T47D (cell line): ENCODE results near the gene CNTNAP5.

Experiments used
- DNase-seq, 2 experiments: peaks; one replicate each; pipeline versions ENCODE4 v3.0.0 to v3.0.0-alpha.2; 2011 to 2012; ENCODE audit warnings: low read depth in 1 of 2, low spot score in 1 of 2
- JUND ChIP-seq: IDR thresholded peaks from 2 replicates; pipeline ENCODE4 v1.6.1; 2012; ENCODE audit warnings: low read depth
- in situ Hi-C: cut with HindIII; loops from 2 replicates; pipeline ENCODE4 v1.10.0; 2016; ENCODE audit warnings: low sequenced_read_pairs, low pct_unique_long_range_greater_than_20kb

The CNTNAP5 gene

GRCh38 chr2:124908411-124908810 lies 883.3 kb downstream of the CNTNAP5 start:
- DNase-seq: no peak
- no peak for TF ChIP-seq JUND
- in situ Hi-C loops: no loop called here

- in situ Hi-C loops: no loop called here
- DNase-seq: no peak
- no peak for TF ChIP-seq JUND
Measured at GRCh38 chr2:124911560-124911959, 886.5 kb downstream of the CNTNAP5 start.

- in situ Hi-C loops: no loop called here
- no peak for TF ChIP-seq JUND
- DNase-seq: no peak
Measured at GRCh38 chr2:124913868-124914267, 888.8 kb downstream of the CNTNAP5 start.

- TF ChIP-seq JUND: no peak
- in situ Hi-C loops: no loop called here
- peak in 1 of 2 experiments; percentile 11 for DNase-seq
Measured at GRCh38 chr2:124915567-124915966, 890.5 kb downstream of the CNTNAP5 start.

- no peak for TF ChIP-seq JUND
- DNase-seq: no peak
- in situ Hi-C loops: no loop called here
Measured at GRCh38 chr2:124919296-124919695, 894.2 kb downstream of the CNTNAP5 start.

- TF ChIP-seq JUND: no peak
- in situ Hi-C loops: no loop called here
Measured at GRCh38 chr2:124920448-124920847, 895.4 kb downstream of the CNTNAP5 start.

GRCh38 chr2:124921191-124921590 lies 896.1 kb downstream of the CNTNAP5 start:
- DNase-seq: no peak
- in situ Hi-C loops: no loop called here

More at GRCh38 chr2:124920448-124920847, 895.4 kb downstream of the CNTNAP5 start:
- no peak for DNase-seq

GRCh38 chr2:124923097-124923496 lies 898.0 kb downstream of the CNTNAP5 start:
- in situ Hi-C loops: no loop called here
- DNase-seq: no peak
- no peak for TF ChIP-seq JUND

More at GRCh38 chr2:124921191-124921590, 896.1 kb downstream of the CNTNAP5 start:
- no peak for TF ChIP-seq JUND

- in situ Hi-C loops: no loop called here
- no peak for DNase-seq
- no peak for TF ChIP-seq JUND
Measured at GRCh38 chr2:124933883-124934282, 908.8 kb downstream of the CNTNAP5 start.

GRCh38 chr2:124953921-124954320 lies 928.8 kb downstream of the CNTNAP5 start:
- no peak for DNase-seq
- in situ Hi-C loops: no loop called here

GRCh38 chr2:124959581-124959980 lies 934.5 kb downstream of the CNTNAP5 start:
- DNase-seq: no peak
- in situ Hi-C loops: no loop called here
- TF ChIP-seq JUND: no peak

More at GRCh38 chr2:124953921-124954320, 928.8 kb downstream of the CNTNAP5 start:
- TF ChIP-seq JUND: no peak

- DNase-seq: no peak
- no peak for TF ChIP-seq JUND
- in situ Hi-C loops: no loop called here
Measured at GRCh38 chr2:124961132-124961531, 936.0 kb downstream of the CNTNAP5 start.
